Naive thymus-derived CD4-positive, alpha-beta T cell (primary cell): ENCODE measurements around the gene GPRASP1. TPM values are rescaled to one million over a fixed set of nuclear protein-coding genes. Genes with fewer than 3 reads are reported as not detected.
"Not testable (repeated sequence)": the region's sequence is repeated elsewhere in the genome, so short reads cannot be mapped to it uniquely, and the experiment has no call there.

ENCODE experiments used
- ATAC-seq: fragments of 150-1000 bp; cut with Tn5 transposase; 2 replicates; pipeline ENCODE4 v1.10.0; 2021; ENCODE audit warnings: mild to moderate bottlenecking, moderate library complexity
- CTCF ChIA-PET: fragments of 350-600 bp; sonication (Branson Sonifier 250); formaldehyde crosslinking; loops from one replicate; lab custom pipeline; 2021; ENCODE audit warnings: antibody characterized with exemption; lab: Charles Lee
- POLR2A ChIA-PET: fragments of 350-600 bp; sonication (Branson Sonifier 250); formaldehyde crosslinking; loops from one replicate; lab custom pipeline; 2021; ENCODE audit warnings: antibody characterized with exemption, inconsistent platforms; lab: Charles Lee
- DNase-seq, 9 donors: peaks; one replicate each; pipeline versions ENCODE4 v3.0.0 to v3.0.0-alpha.2; 2020 to 2022; ENCODE audit warnings: mixed read lengths in 1 of 9
- H3K27ac ChIP-seq: one replicate; pipeline ENCODE4 v1.7.0; 2013; ENCODE audit warnings: mild to moderate bottlenecking, low read depth, low read length, moderate library complexity
- H3K27me3 ChIP-seq, 2 donors: one replicate each; pipeline ENCODE4 v1.7.0; 2013; ENCODE audit warnings: low read length in 2 of 2, mild to moderate bottlenecking in 2 of 2, moderate library complexity in 2 of 2; ENCODE audit not compliant: control insufficient read depth in 2 of 2, insufficient read depth in 2 of 2
- H3K36me3 ChIP-seq, 3 experiments: 1 replicate in 2 of 3; 2 replicates in 1 of 3; pipeline ENCODE4 v1.7.0; 2013; ENCODE audit warnings: low read length in 3 of 3, mild to moderate bottlenecking in 3 of 3, moderate library complexity in 1 of 3; ENCODE audit not compliant: insufficient read depth in 3 of 3, control insufficient read depth in 2 of 3
- H3K4me1 ChIP-seq, 2 donors: one replicate each; pipeline ENCODE4 v1.7.0; 2013; ENCODE audit warnings: low read length in 2 of 2, mild to moderate bottlenecking in 2 of 2, moderate library complexity in 1 of 2; ENCODE audit not compliant: control insufficient read depth in 2 of 2, insufficient read depth in 2 of 2
- H3K4me3 ChIP-seq: 2 replicates; pipeline ENCODE4 v1.7.0; 2013; ENCODE audit warnings: mild to moderate bottlenecking, low read length
- H3K9me3 ChIP-seq, 3 experiments: 1 replicate in 2 of 3; 2 replicates in 1 of 3; pipeline ENCODE4 v1.7.0; 2013; ENCODE audit warnings: low read length in 3 of 3; ENCODE audit not compliant: control insufficient read depth in 2 of 3
- H3K27ac Mint-ChIP-seq, 9 donors: one replicate each; pipeline ENCODE4 v1.8.0; 2020 to 2022; ENCODE audit warnings: mixed read lengths in 9 of 9, mild to moderate bottlenecking in 8 of 9, moderate library complexity in 5 of 9, inconsistent platforms in 2 of 9
- H3K27me3 Mint-ChIP-seq, 5 donors: one replicate each; pipeline ENCODE4 v1.8.0; 2021 to 2022; ENCODE audit warnings: mixed read lengths in 5 of 5, mild to moderate bottlenecking in 1 of 5
- H3K36me3 Mint-ChIP-seq, 5 donors: one replicate each; pipeline ENCODE4 v1.8.0; 2020 to 2022; ENCODE audit warnings: mixed read lengths in 5 of 5, mild to moderate bottlenecking in 3 of 5, inconsistent platforms in 1 of 5
- H3K4me1 Mint-ChIP-seq, 7 donors: one replicate each; pipeline ENCODE4 v1.8.0; 2020 to 2022; ENCODE audit warnings: mixed read lengths in 7 of 7, mild to moderate bottlenecking in 3 of 7, inconsistent platforms in 1 of 7
- H3K4me3 Mint-ChIP-seq, 10 donors: one replicate each; pipeline ENCODE4 v1.8.0; 2020 to 2022; ENCODE audit warnings: mild to moderate bottlenecking in 10 of 10, mixed read lengths in 10 of 10, moderate library complexity in 6 of 10, inconsistent platforms in 2 of 10
- H3K9me3 Mint-ChIP-seq, 11 donors: one replicate each; pipeline ENCODE4 v1.8.0; 2020 to 2022; ENCODE audit warnings: mixed read lengths in 11 of 11, mild to moderate bottlenecking in 4 of 11, inconsistent platforms in 1 of 11, moderate library complexity in 1 of 11
- intact Hi-C, 2 donors: fragments of 100-400 bp; cut with micrococcal nuclease; formaldehyde crosslinking; loops; one replicate each; pipeline ENCODE4 v1.15.1; 2023
- polyA plus RNA-seq, 2 donors: library from polyadenylated mRNA; unstranded; fragments of 300-500 nt; fragmentation: Illumina TruSeq; gene quantifications; one replicate each; pipeline ENCODE4 v1.2.3, GENCODE V29; 2021
- total RNA-seq, 6 experiments: library from RNA in 5 of 6; stranded (reverse) in 5 of 6; gene quantifications; 1 replicate in 5 of 6; 2 replicates in 1 of 6; pipeline ENCODE4 v1.2.3 and lab custom pipeline; 2021 to 2026

Gene GPRASP1
- total and polyA plus RNA-seq, 7 experiments from 2014 or later: 0.77 to 76.7 (median 42.8) TPM

- H3K9me3 Mint-ChIP-seq: peaks cover 0 to 8% (median 0%) of the 10 kb centered on the region in 11 donors
- POLR2A ChIA-PET: interaction anchor here (1.3 to 1.4 kb wide), 2 partner anchors 8 to 10 kb away, joined by 3 read pairs; no protein-coding TSS in a partner anchor
- peak overlapping the region; percentile 84 to 96 (median 89) for H3K27ac Mint-ChIP-seq
- no peaks in the 10 kb centered on the region for H3K4me1 ChIP-seq
- CTCF ChIA-PET: interaction anchor here (0.6 kb wide), 1 partner anchor 167 kb away, joined by 3 read pairs; no protein-coding TSS in a partner anchor
- no peaks in the 10 kb centered on the region for H3K36me3 ChIP-seq
- H3K36me3 Mint-ChIP-seq: peaks cover 6 to 31% (median 25%) of the 10 kb centered on the region in 5 donors
- H3K4me3 Mint-ChIP-seq: peak overlapping the region; percentile 85 to 94 (median 91)
- no peaks in the 10 kb centered on the region for H3K27me3 ChIP-seq
- peak; percentile 97 for ATAC-seq
- H3K4me1 Mint-ChIP-seq: peaks cover 17 to 46% (median 39%) of the 10 kb centered on the region in 7 donors
- H3K4me3 ChIP-seq: peak overlapping the region; percentile 58
- intact Hi-C loops: loop anchor here (1.0 to 10.0 kb wide), 6 partner anchors 9 to 1735 kb away; partner anchors contain the start of genes GPRASP3 (in 2 of the 2), ARMCX5 (in 1 of the 2), GPRASP1 (in 1 of the 2) and XKRX (in 1 of the 2)
- no peaks in the 10 kb centered on the region for H3K9me3 ChIP-seq
- H3K27me3 Mint-ChIP-seq: peaks cover 0 to 7% (median 0%) of the 10 kb centered on the region in 5 donors
- H3K27ac ChIP-seq: peak overlapping the region; percentile 73
- DNase-seq: peak; percentile 57 to 82 (median 78)
These were observed 8.8 kb downstream of the GPRASP1 start for GRCh38 chrX:102659790-102660757.

GRCh38 chrX:102663820-102664219, 12.5 kb downstream of the GPRASP1 start:
- DNase-seq, ATAC-seq, intact Hi-C loops, POLR2A ChIA-PET, H3K36me3 ChIP-seq, H3K4me3 ChIP-seq, H3K27me3 ChIP-seq, CTCF ChIA-PET, H3K9me3 ChIP-seq, H3K27me3 Mint-ChIP-seq, H3K4me1 ChIP-seq, H3K27ac ChIP-seq, H3K4me3 Mint-ChIP-seq: not testable (repeated sequence)
- peaks cover 10 to 51% (median 36%) of the 10 kb centered on the region in 5 donors for H3K36me3 Mint-ChIP-seq
- peak overlapping the region in 1 of 9 donors; percentile 38 for H3K27ac Mint-ChIP-seq
- peaks cover 0 to 26% (median 10%) of the 10 kb centered on the region in 11 donors for H3K9me3 Mint-ChIP-seq
- peaks cover 9 to 39% (median 26%) of the 10 kb centered on the region in 7 donors for H3K4me1 Mint-ChIP-seq

GRCh38 chrX:102667034-102667433, 15.8 kb downstream of the GPRASP1 start:
- H3K27me3 ChIP-seq, H3K4me1 ChIP-seq, ATAC-seq, DNase-seq, H3K4me3 ChIP-seq, H3K27me3 Mint-ChIP-seq, H3K27ac ChIP-seq, H3K9me3 ChIP-seq, POLR2A ChIA-PET, H3K4me3 Mint-ChIP-seq, H3K36me3 ChIP-seq, H3K27ac Mint-ChIP-seq, intact Hi-C loops, CTCF ChIA-PET: not testable (repeated sequence)
- Mint-ChIP-seq H3K9me3 (peaks cover 0 to 35% (median 14%) of the 10 kb centered on the region in 11 donors), H3K4me1 (peaks cover 0 to 26% (median 12%) of the 10 kb centered on the region in 7 donors), H3K36me3 (peaks cover 14 to 64% (median 41%) of the 10 kb centered on the region in 5 donors)

- ATAC-seq (no peak), DNase-seq (no peak)
- H3K4me3 ChIP-seq: no peak overlapping the region
- POLR2A ChIA-PET: interaction anchor here (1.1 kb wide), 1 partner anchor 9 kb away, joined by 3 read pairs; no protein-coding TSS in a partner anchor
- H3K27ac Mint-ChIP-seq: no peak overlapping the region
- H3K27me3 Mint-ChIP-seq: no peaks in the 10 kb centered on the region
- CTCF ChIA-PET: no interaction called here
- H3K36me3 Mint-ChIP-seq: peaks cover 8 to 50% (median 31%) of the 10 kb centered on the region in 5 donors
- H3K36me3 ChIP-seq: no peaks in the 10 kb centered on the region
- peaks cover 0 to 35% (median 13%) of the 10 kb centered on the region in 11 donors for H3K9me3 Mint-ChIP-seq
- H3K4me3 Mint-ChIP-seq: no peak overlapping the region
- H3K9me3 ChIP-seq: no peaks in the 10 kb centered on the region
- no peaks in the 10 kb centered on the region for H3K4me1 ChIP-seq
- H3K4me1 Mint-ChIP-seq: peaks cover 0 to 26% (median 12%) of the 10 kb centered on the region in 7 donors
- no peak overlapping the region for H3K27ac ChIP-seq
- intact Hi-C loops: no loop called here
- no peaks in the 10 kb centered on the region for H3K27me3 ChIP-seq
These were observed 18.2 kb downstream of the GPRASP1 start for GRCh38 chrX:102669526-102669925.

- ATAC-seq (no peak), DNase-seq (no peak)
- Histone ChIP-seq H3K4me3 (no peak overlapping the region), H3K4me1 (no peaks in the 10 kb centered on the region), H3K27me3 (no peaks in the 10 kb centered on the region), H3K27ac (no peak overlapping the region), H3K36me3 (no peaks in the 10 kb centered on the region), H3K9me3 (no peaks in the 10 kb centered on the region)
- H3K4me3 Mint-ChIP-seq: no peak overlapping the region
- POLR2A ChIA-PET: no interaction called here
- H3K27ac Mint-ChIP-seq: no peak overlapping the region
- intact Hi-C loops: no loop called here
- H3K4me1 Mint-ChIP-seq: peaks cover 0 to 30% (median 12%) of the 10 kb centered on the region in 7 donors
- H3K27me3 Mint-ChIP-seq: no peaks in the 10 kb centered on the region
- peaks cover 0 to 20% (median 4%) of the 10 kb centered on the region in 11 donors for H3K9me3 Mint-ChIP-seq
- CTCF ChIA-PET: no interaction called here
- peaks cover 7 to 33% (median 12%) of the 10 kb centered on the region in 5 donors for H3K36me3 Mint-ChIP-seq
These were observed 21.6 kb downstream of the GPRASP1 start for GRCh38 chrX:102672856-102673255.

GRCh38 chrX:102677479-102677878, 26.2 kb downstream of the GPRASP1 start:
- H3K36me3 ChIP-seq, H3K27ac Mint-ChIP-seq, H3K27me3 Mint-ChIP-seq: not testable (repeated sequence)

More at GRCh38 chrX:102677479-102677878, 26.2 kb downstream of the GPRASP1 start:
- Mint-ChIP-seq H3K4me1 (peaks cover 0 to 26% (median 13%) of the 10 kb centered on the region in 7 donors), H3K36me3 (peaks cover 5 to 54% (median 23%) of the 10 kb centered on the region in 5 donors), H3K9me3 (peaks cover 0 to 28% (median 7%) of the 10 kb centered on the region in 11 donors), H3K4me3 (peak overlapping the region in 1 of 10 donors; percentile 32)
- CTCF ChIA-PET: interaction anchor here (0.6 kb wide), 1 partner anchor 17 kb away, joined by 3 read pairs; no protein-coding TSS in a partner anchor
- intact Hi-C loops, H3K27ac ChIP-seq, POLR2A ChIA-PET, H3K4me3 ChIP-seq, H3K27me3 ChIP-seq, H3K9me3 ChIP-seq, H3K4me1 ChIP-seq, ATAC-seq, DNase-seq: not testable (repeated sequence)
